ENCODE data around the gene TRPM4.
"Not testable (repeated sequence)": the region's sequence is repeated elsewhere in the genome, so short reads cannot be mapped to it uniquely, and the experiment has no call there.

TRPM4 gene
- total RNA-seq: 3.6 to 16.5 (median 7.6) reads per million in 18 experiments

DNA sequence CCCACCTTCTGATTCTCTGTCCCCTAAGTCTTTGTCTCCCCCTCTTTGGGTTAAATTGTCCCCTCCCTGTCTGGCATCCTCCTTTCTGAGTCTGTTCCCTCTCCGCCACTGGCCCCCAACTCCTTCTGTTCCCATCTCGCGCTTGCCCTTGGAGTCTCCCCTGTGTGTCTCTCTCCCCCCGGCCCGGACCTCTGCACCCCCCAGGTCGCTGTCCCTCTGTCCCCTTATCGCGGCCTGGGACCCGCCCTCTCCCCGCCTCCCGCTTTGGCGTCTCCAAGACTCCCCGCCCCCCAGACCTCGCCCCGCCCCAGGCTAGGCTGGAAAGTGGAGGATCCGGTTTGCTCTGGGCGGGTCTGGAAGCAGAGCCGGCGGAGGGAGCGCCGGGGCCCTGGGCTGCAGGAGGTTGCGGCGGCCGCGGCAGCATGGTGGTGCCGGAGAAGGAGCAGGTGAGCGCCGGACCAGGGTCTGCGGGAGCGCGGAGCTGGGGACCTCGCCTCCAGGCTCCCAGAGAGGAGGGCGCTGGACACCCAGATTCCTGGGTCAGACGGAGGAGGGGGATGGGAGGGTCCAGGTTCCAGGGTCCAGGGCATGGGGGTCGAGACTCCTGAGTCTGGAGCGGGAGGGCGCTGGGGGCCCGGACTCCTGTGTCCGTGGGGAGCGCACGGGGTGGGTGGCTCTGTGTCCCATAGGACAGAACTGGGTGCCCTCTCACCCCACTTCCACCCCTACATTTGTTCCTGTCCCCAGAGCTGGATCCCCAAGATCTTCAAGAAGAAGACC lies at the start of gene TRPM4:
Gene TRPM4 (plus strand): TSS at position 348 of the 780 bp plus-strand sequence. CDS start 75 bp downstream, at position 423.
- DNase-seq: peak; percentile 67 to 75

DNA sequence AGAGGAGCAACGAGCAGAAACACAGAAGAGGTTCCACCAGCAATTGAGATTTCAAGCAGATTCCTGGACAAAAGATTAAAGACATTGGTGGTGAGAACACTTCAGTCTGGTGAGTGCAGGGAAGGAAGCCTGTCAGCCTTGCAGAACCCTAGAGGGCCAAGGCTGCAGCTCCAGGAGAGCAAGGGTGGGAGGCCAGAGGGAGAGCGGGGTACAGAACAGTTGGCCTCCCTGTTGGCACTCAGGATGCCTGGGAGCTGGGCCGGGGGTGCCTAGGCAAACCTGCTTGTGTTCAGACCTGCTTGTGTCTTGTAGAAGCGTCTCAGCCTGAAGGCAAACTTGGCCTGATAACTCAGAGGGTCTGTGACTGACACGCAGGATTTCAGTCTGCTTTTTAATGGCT lies 48.5 kb upstream of the TRPM4 start:
- no peak for DNase-seq

DNA sequence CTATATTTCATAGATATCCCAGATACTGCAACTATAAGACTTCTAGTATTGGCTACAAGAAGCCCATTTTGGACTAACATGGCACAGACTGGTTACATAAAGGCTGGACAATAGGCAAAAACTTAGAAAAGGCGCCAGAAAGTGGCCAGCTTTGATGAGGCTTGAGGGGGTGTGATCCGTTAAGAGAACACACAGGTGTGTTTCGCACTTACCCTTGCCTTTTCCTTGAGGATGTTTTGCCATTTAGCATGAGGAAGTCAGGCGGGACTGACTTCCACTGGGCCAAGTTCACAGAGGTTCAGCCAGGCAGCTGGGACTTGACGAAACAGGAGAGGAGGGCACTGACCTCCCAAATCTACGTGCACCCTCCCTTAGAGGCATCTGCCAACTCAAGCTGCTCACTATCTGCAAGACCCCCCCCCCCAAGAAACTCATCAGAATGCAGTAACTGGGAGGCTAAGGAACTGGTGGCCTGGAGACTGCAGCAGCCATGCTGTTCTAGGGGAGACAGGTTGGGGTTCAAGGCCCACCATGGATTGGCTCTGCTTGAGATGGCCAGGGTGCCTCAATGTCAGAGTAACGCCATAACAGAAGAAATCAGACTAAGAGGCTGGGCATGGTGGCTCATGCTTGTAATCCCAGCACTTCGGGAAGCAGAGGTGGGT lies 47.9 kb upstream of the TRPM4 start:
- no peak for DNase-seq

DNA sequence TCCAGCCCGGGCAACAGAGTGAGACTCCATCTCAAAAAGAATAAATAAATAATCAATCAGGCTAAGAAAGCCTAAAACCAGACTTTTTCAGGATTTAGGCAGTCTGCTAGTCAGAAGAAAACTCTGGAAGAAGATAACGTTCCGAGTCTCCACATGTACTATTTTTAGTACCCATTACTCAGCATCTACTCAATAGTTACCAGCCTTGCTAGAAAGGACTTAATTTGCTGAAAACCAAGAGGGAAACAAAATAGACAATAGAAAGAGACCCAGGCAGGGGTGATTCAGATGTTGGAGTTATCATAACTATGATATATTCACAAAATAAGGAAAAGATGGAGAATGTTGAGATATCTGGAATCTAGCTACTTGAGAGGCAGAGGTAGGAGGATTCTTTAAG lies 47.0 kb upstream of the TRPM4 start:
- DNase-seq: no peak

DNA sequence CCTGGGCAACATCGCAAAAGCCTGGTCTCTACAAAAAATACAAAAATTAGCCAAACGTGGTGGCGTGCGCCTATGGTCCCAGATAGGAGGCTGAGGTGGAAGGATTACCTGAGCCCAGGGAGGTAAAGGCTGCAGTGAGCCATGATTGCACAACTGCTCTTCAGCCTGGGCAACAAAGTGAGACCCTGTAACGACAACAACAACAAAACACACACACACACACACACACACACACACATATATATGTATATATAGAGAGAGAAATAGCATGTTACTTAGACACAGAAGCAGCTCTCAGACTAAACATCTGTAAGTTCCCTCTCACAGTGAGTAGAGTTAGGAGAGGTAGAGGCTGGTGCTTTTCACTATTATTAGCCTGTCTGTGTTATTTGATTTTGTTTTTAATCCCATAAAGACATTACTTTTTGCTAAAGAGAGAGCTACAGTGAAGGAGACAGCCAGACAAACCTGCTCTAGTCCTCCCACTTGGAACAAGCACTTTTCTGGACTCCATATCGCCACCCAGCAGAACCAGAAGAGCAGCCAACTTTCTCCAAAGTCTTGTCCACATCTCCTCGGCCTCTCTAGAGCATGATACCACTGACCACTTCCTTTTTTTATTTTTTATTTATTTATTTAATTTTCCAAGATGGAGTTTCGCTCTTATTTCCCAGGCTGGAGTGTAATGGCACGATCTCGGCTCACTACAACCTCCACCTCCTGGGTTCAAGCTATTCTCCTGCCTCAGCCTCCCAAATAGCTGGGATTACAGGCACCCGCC lies 46.2 kb upstream of the TRPM4 start:
- DNase-seq: peak in 1 of 2 donors; percentile 12

DNA sequence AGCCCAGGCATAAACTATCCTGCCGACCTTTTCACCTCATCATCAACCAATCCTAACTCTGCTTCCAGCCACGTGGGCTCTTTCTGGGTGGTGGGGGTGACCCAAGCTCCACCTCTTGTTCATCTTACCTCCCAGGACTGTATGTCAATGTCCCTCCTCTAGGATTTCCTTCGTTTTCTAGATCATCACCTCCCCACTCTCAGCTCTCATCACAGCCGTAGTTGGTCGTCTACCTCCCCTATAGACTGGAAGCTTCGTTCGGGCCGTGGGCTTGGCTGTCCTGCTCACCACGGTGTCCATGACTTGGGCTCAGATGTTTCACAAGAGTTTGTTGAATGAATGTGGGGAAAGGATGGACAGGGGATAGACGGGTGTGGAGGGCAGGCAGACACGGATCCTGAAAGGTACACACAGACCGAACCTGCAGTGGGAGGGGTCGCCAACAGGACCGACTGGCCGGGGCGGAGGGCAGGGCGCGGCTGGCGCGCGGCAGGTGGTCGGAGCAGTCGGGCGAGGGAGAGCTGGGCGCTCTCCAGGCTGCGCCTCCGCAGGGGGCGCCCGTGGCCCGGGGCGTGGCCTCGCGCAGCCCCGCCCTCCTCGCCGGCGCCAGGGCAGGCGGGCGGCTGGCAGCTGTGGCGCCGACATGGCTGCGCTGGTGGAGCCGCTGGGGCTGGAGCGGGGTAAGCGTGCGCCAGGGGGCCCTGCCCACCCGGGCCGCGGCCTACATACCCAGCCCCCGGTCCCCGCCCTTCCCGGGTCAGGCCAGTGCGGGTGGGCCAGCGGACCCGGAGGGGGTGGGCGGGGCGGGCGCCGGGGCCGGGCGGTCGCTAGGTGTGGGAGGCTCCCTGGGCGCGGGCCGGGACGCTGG lies 43.6 kb upstream of the TRPM4 start, which contains the start of gene LIN7B:
Gene LIN7B (plus strand): TSS at position 609 of the 868 bp plus-strand sequence. CDS start 35 bp downstream, at position 644.
- DNase-seq: peak; percentile 65 to 77

DNA sequence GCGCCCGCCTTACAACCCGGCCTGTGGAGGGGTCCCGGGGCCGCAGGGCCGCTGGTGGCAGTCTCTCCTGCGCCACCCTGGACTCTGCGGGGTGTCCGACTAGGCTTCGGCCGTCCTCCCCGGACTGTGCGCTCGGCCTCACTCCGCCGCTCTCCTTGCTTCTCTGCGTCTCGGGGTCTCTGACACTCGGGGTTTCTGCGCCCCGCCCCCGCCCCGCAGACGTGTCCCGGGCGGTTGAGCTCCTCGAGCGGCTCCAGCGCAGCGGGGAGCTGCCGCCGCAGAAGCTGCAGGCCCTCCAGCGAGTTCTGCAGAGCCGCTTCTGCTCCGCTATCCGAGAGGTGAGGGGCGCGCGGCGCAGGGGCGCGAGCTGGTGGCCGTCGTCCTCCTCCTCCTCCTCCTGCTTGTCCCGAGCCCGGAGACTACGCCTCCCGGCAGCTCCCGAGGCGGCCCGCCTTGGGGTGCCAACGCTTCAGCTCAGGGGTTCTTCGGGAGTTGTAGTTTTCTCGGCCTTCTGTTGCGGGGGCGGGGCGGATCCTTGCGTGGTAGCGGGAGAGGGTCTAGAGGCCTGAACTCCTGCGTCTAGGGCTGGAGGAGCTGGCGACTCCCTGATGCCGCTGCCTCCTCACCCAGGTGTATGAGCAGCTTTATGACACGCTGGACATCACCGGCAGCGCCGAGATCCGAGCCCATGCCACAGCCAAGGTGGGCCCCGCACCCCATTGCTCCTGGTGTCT lies 42.8 kb upstream of the TRPM4 start:
- peak; percentile 56 to 60 for DNase-seq

DNA sequence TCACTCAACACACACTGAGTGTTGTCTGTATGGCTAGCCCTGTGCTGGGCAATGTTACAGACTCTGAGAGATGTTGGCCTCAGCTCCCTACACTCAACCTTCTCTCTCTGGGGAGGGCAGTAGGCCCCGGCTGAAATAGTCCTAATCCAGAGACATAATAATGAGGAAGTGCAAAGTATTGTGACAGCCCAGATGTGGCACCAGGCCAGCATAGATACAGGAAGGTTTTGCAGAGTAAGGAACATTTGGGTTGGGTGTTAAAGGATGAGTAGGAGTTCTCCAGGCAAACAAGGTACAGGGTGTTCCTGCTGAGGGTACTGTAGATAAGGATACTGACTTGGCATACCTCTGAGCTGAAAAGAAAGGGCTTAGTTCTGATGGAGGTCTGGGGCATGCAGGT lies 41.0 kb upstream of the TRPM4 start:
- DNase-seq: peak; percentile 83 to 86

DNA sequence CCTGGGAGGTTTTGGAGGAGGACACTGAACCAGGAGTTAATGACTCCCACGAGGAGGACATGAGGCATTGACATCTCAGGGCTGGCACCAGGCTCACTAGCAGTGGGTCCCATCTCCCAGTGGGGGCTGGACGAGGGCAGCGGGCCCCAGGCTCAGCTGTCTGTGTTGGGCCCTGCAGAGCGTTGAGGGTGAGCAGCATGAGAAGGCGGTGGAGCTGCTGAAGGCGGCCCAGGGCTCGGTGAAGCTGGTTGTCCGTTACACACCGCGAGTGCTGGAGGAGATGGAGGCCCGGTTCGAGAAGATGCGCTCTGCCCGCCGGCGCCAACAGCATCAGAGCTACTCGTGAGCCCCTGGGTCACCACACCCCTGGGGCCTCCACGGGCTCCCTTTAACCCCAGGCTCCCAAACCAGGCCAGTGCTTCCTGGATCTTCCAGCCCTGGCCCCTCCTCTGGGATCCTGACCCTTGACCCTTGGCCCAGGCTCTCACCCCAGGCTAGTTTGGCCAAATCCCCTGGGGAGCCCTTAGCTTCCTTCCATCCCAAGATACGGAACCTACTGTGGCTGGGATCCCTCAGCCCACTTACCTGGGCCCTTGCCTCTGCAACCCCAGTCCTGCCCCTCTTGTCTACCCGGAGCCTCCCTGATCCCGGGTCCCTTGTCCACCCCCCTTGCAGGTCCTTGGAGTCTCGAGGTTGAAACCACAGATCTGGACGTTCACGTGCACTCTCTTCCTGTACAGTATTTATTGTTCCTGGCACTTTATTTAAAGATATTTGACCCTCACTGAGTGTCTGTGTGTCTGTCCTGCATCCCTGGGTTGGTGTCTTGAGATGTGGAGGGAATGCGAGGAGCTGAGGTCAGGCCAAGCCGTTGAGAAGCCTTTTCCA lies 39.7 kb upstream of the TRPM4 start:
- DNase-seq: peak; percentile 6 to 7

DNA sequence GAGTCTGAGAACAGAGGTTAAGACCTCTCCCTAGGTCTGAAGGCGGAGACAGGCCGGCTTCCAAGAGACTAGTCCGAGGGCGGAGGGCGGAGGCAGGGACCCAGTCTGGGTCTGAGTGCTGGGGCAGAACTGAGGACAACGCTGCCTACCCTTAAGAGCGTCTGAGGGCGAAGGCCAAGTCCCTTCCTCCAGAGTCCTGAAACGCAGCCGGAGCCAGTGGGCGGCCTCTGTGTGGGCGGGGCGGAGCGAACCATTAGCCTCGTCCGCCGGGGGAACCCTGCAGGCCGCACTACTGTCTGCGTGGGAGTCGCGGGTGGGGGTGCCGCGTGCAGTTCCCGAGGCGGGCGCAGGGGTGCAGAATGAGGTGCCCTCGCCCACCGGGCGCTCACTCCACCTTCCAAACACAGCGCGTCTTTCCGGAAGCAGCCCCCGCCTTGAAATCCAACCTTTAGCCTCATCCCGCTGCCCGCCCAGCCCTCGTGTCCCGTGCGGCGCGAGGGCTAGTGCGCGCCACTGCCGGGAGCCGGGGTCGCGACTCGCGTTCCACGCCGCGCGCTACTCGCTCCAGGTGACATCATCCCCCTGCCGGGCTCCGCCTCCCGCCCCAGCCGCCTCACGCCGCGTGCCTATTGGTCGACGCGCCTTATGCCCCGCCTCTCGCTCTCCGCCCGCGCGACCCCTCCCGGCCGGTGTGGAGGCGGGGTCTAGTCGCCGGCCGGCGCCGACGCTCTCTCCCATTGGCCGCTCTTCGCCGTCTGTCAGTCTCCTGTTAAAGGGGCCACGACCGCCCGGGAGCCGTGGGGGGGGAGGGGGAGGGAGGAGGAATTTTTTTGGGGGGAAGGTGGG lies 38.8 kb upstream of the TRPM4 start, which contains the start of gene C19orf73:
Gene C19orf73 (minus strand): TSS at position 579 of the 846 bp plus-strand sequence. CDS start 121 bp downstream, at position 458.
- peak; percentile 96 to 97 for DNase-seq

DNA sequence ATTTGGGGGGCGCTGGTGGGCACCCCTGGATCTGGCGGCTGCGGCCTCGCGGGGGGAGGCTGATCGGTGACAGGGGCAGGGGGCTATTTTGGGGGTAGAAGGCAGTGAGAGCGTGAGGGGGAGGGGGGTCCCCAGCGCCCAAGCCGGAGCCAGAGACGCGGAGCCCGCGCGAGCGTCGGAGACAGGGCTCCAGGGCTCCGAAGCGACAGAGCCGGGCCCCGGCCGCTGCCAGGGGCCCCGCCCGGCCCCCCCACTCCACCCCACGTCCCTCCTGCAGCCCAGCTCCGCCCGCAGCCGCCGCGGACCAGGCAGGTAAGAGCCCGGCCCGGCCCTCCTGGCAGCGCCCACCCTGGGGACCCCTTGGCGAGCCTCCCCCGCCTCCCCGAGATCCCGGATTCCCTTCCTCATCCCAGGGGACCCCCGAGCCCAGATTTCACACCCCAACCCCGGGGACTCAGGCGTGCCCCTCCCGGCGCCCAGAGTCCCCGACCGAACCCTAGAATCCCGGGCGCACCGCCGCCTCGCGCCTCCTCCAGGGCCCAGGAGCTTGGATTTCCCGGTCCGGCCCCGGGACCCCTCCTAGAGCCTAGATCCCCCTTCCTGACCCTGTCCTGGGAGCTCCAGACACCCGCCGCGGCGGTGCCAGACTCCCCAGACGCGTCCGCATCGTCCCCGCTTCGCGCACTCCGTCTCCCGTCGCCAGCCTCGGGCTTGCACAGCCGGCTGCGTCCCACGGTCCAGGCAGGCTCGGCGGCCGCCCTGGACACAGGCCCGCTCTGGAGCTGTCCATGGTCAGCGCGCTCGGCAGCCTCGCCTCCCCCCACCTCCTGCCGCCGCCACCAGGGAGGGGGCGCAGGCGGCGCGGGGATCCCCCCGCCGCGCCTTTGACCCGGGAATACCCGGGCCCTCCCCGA lies 37.9 kb upstream of the TRPM4 start, which contains the start of gene PPFIA3:
Gene PPFIA3 (plus strand): TSS at position 134 of the 914 bp plus-strand sequence. CDS start 8,330 bp downstream, outside the sequence.
- DNase-seq: peak; percentile 33 to 64

DNA sequence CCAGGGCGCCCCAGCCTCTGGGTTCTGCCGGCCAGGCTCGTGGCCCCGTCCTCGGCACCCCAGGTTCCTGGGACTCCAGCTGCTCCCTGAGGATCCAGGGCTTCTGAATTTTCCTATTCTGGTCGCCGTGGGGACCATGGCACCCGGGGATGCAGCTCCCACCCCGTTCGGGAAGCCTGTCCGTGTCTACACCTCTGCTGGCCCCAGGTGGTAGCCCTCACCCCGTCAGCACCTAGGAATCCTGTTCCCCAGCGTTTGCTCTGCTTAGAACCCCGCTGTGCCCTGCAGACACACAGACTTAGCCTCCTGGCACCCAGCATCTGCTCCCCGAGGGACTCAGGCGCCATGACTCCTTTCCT lies 37.3 kb upstream of the TRPM4 start:
- DNase-seq: no peak

DNA sequence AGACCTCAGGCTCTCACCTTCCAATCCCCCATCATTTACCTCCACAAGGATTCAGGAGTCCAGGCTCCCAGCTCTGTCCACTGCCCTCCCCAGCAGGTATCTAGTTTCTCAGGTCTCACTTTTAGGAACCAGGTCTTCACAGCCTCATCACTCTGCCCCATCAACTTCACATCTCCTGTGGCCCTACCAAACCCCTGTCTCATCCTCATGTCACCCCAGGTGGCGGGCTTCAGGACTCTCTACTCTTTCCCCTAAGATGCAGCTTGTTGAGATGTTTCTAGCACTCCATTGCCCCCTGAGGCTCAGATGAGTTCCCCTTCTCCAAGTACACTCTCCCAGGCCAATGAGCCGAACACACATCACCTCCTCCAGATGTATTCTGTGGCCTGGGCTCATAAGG lies 36.7 kb upstream of the TRPM4 start:
- no peak for DNase-seq

DNA sequence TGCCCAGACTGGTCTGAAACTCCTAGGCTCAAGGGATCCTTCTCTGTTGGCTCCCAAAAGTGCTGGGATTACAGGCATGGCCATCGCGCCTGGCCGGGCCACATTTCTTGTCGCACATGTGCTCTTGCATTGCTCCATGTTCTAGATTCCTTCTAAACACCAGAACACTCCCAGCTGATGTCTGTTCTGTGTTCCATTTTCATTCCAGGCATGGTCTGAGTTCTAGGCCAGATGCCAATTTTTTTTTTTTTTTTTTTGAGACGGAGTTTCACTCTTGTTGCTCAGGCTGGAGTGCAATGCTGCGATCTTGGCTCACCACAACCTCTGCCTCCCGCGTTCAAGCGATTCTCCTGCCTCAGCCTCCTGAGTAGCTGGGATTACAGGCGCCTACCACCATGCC lies 35.8 kb upstream of the TRPM4 start:
- DNase-seq: not testable (repeated sequence)

DNA sequence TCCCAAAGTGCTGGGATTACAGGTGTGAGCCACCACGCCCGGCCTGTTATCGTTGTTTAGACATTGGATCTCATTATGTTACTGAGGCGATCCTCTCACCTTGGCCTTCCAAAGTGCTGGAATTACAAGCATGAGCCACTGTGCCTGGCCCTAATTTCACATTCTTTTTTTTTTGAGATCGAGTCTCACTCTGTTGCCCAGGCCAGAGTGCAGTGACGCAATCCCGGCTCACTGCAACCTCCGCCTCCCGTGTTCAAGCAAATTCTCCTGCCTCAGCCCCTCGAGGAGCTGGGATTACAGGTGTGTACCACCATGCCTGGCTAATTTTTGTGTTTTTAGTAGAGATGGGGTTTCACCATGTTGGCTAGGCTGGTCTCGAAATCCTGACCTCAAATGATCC lies 34.3 kb upstream of the TRPM4 start:
- DNase-seq: not testable (repeated sequence)

DNA sequence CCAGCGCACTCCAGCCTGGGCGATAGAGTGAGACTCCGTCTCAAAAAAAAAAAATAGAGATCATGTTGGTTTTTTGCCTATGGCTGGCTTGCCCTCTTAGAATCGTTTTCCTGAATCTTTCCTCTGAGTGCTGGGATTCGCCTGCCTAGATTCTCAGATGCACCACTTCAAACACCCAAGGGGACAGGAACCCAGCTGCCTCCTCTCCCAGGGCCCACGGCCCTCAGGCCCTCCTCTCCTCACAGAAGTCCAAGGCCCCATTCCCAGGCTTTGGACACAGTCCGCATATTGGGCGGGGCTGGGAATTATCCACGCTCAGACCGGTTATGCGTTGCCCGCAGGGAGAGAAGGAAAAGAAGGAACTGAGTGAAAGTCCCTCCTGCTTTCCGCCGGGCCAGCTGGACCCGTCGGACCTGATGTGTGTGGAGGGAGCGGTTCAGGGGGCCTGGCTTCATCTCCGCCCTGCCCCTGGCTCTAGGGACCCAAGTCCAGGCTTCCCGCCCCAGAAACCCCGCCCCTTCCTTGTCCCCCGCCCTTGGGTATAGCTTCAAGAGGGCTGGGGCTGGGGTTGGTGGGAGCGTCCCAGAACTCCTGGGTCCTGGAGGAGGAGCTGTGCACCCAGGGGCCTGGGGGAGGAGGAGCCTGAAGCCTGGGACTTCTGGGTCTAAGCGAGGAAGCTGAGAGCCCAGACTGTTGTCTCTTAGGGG lies 32.4 kb upstream of the TRPM4 start:
- DNase-seq: no peak

DNA sequence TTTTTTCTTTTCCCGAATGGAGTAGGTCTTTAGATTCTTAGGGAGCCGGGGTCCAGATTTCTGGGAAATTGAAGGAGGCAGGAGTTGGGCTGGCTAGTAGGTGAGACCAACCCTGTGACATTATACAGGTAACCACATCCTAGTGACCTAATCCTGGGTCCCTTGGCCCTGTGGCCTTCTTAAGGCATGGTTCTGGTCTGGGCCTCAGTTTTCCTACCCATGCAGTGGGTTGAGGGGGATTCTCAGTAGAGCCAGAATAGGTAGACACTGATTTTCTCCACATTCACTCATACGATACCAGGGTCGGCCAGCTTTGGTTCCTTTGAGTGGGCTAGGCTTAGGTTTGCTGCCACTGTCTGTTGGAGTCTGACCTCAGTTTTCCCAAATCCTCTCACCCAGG lies 31.0 kb upstream of the TRPM4 start:
- no peak for DNase-seq

All from inflammatory macrophage (primary cell).